Tibial nerve (tissue), 4 donors: ENCODE data around the gene APRT. TPM values are rescaled to one million over a fixed set of nuclear protein-coding genes. Genes with fewer than 3 reads are reported as not detected.

Experiments used
- DNase-seq, 2 donors: peaks; one replicate each; pipeline ENCODE4 v3.0.0-alpha.2; 2019; ENCODE audit warnings: low spot score in 2 of 2
- H3K27ac ChIP-seq, 4 donors: fragments of 200-600 bp; sonication (generic) in 3 of 4; one replicate each; pipeline ENCODE4 v1.5.1; 2017 to 2019; ENCODE audit warnings: mild to moderate bottlenecking in 1 of 4
- H3K27me3 ChIP-seq, 2 donors: fragments of 200-600 bp; sonication (generic) in 1 of 2; one replicate each; pipeline versions ENCODE4 v1.5.1 to v1.6.0; 2017 to 2019
- H3K36me3 ChIP-seq, 3 donors: fragments of 200-600 bp; sonication (generic); one replicate each; pipeline ENCODE4 v1.5.1; 2018 to 2019
- H3K4me1 ChIP-seq, 4 donors: fragments of 200-600 bp; sonication (generic) in 3 of 4; one replicate each; pipeline ENCODE4 v1.5.1; 2017 to 2019
- H3K4me3 ChIP-seq, 4 donors: fragments of 200-600 bp; sonication (generic) in 3 of 4; one replicate each; pipeline ENCODE4 v1.5.1; 2017 to 2019; ENCODE audit warnings: mild to moderate bottlenecking in 1 of 4, moderate library complexity in 1 of 4
- H3K9me3 ChIP-seq, 4 donors: fragments of 200-600 bp; sonication (generic) in 3 of 4; one replicate each; pipeline ENCODE4 v1.5.1; 2017 to 2019
- CTCF ChIP-seq, 5 experiments: fragments of 200-600 bp in 3 of 5; fragments of 450-650 bp in 2 of 5; sonication (generic) in 3 of 5; IDR thresholded peaks; one replicate each; pipeline ENCODE4 v1.5.1; 2016 to 2019; ENCODE audit warnings: antibody characterized with exemption in 5 of 5, mild to moderate bottlenecking in 3 of 5, moderate library complexity in 2 of 5
- EP300 ChIP-seq, 2 donors: sonication (generic); formaldehyde crosslinking; IDR thresholded peaks; one replicate each; pipeline ENCODE4 v1.6.1; 2017; ENCODE audit warnings: antibody characterized with exemption in 2 of 2, mild to moderate bottlenecking in 1 of 2
- POLR2A ChIP-seq, 2 donors: fragments of 450-650 bp; IDR thresholded peaks; one replicate each; pipeline ENCODE4 v1.6.1; 2017; ENCODE audit warnings: antibody characterized with exemption in 2 of 2, mild to moderate bottlenecking in 2 of 2, moderate library complexity in 2 of 2
- WGBS, 2 donors: methylation state at CpG; one replicate each; pipeline ENCODE4 v1.1.5; 2018; 5-methylcytosine and 5-hydroxymethylcytosine counted together
- total RNA-seq, 4 donors: library from RNA; depleted of rRNA; stranded (reverse); fragments of >200 nt; gene quantifications; one replicate each; pipeline ENCODE4 v1.1.0, GENCODE V29; 2016

Gene APRT
- total RNA-seq, 4 donors from 2014 or later: 83.4 to 157 (median 106) TPM

GRCh38 chr16:88787579-88788314 is 24.0 kb downstream of the APRT start:
- H3K27ac ChIP-seq: no peak overlapping the region
- no peak for DNase-seq
- H3K36me3 ChIP-seq: no peaks in the 10 kb centered on the region
- TF ChIP-seq CTCF (IDR thresholded peaks at IDR 0.05) (no peak), POLR2A (IDR thresholded peaks at IDR 0.05) (no peak)
- H3K27me3 ChIP-seq: peaks cover 0 to 10% of the 10 kb centered on the region in 2 donors
- H3K4me3 ChIP-seq: no peak overlapping the region
- no peaks in the 10 kb centered on the region for H3K9me3 ChIP-seq
- peaks cover 0 to 46% (median 25%) of the 10 kb centered on the region in 4 donors for H3K4me1 ChIP-seq
- WGBS, 2 donors: 87 to 88% methylated on average over 11 of the region's 11 CpGs

DNA sequence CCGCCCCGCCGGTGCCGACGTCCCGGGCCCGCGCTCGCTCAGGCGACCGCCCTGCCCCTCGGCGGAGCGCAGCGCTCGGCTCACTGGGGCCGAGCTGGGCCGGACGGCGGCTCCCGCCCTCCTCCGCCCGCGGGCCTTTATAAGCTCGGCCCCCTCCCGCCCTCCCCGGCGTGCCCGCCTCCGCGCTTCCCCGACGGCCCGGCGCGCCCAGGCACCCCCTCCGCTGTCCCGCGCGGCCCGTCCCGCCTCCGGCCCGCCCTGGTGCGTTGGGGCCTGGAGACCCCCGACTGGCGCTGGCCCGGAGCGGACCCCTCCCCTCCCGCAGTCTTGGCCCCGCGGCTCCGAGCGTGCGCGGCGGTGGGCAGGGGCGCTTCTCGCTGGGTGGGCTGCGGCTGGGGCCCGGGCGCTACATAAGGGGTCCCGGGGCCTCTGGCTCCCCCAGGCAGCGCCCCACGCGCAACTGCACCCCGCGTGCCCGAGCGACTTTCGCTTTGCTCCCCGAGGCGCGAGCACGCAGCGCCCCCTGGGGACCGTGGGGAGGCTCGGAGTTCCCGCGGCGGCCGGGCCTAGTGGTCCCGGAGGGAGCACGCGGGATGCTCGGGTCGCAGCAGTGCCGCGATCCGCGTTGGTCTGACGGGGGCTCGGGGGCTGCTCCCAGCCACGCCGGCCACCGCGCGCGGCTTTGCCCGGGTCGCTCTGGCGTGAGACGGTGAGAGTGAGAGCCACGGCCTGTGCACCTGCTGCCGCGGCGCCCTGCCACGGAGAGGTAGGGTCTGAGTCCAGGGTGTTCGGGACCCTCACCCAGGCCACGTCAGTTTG is 26.4 kb downstream of the APRT start, which contains the start of gene PIEZO1:
PIEZO1 (minus strand) TSS at position 115 of the 819 bp plus-strand sequence. CDS start 256 bp downstream, outside the sequence.
- Histone ChIP-seq H3K4me3 (peak within 1 kb of the TSS; percentile 64 to 90 (median 80)), H3K9me3 (no peaks in the 10 kb centered on the region), H3K27ac (peak within 1 kb of the TSS; percentile 81 to 97 (median 95)), H3K27me3 (no peaks in the 10 kb centered on the region), H3K36me3 (no peaks in the 10 kb centered on the region), H3K4me1 (peaks cover 0 to 48% (median 40%) of the 10 kb centered on the region in 4 donors)
- WGBS, 2 donors: 9 to 23% methylated on average over 10 to 39 of the region's 110 CpGs
- TF ChIP-seq CTCF (IDR thresholded peaks at IDR 0.05) (peak; percentile 88 to 99 (median 93)), EP300 (IDR thresholded peaks at IDR 0.05) (peak in 1 of 2 donors; percentile 47), POLR2A (IDR thresholded peaks at IDR 0.05) (peak; percentile 21 to 23)
- peak; percentile 58 to 63 for DNase-seq

DNA sequence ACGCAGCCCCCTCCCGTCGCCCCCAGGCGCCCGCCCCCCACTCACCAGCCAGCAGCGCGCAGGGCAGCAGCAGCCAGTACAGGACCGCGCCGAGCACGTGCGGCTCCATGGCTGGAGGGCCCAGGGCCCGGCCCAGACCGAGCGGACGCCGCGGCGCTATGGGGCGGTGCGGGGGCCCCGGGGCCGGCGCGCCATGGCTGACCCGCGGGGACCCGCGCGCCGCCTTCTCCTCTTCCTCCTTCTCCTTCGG is 26.9 kb downstream of the APRT start:
- WGBS, 2 donors: no CpG with 5 or more reads among the region's 32 CpGs
- peaks cover 0 to 49% (median 43%) of the 10 kb centered on the region in 4 donors for H3K4me1 ChIP-seq
- DNase-seq: no peak

DNA sequence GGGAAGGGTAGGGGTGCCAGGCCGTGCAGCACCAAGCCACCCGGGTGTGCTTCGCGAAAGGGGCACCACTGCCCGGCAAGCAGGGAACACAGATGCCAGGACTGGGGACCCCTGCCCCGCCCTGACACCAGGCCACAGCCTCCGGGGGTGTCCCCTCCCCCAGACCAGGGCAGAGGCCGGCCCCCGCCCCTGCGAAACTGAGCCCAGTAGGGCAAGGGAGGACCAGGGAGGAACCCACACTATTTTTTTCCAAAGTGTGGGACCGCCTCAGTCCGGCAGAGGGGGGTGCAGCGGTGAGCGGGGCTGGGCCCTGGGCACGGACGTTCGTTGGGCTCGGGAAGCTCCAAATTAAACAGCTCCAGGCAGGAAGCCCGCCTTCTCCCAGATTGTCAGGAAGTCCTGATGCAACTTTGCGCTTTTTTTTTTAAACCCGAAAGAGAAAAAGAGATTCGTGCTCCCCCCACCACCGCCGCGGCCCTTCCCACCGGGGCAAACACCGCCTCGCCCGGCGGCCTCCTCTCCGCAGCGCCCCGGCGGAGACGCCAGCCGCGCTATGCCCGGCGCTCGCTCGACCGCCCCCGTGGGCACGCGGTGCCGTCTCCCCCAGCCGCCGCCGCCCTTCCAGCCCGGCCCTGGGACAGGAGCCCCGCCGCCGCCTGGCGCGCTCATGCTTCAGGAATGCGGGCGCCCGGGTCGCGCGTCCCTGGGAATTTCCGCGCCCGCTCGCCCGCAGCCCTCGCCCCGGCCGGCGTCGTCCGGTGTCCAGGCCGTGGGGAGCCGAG is 27.5 kb downstream of the APRT start:
- Histone ChIP-seq H3K27ac (peak overlapping the region; percentile 81 to 97 (median 95)), H3K9me3 (no peaks in the 10 kb centered on the region), H3K4me1 (peaks cover 0 to 54% (median 49%) of the 10 kb centered on the region in 4 donors), H3K27me3 (no peaks in the 10 kb centered on the region), H3K4me3 (peak overlapping the region; percentile 45 to 90 (median 74)), H3K36me3 (no peaks in the 10 kb centered on the region)
- WGBS, 2 donors: 0 to 2% methylated on average over 27 to 46 of the region's 74 CpGs
- peak; percentile 57 to 65 for DNase-seq
- TF ChIP-seq POLR2A (IDR thresholded peaks at IDR 0.05) (no peak), EP300 (IDR thresholded peaks at IDR 0.05) (peak in 1 of 2 donors; percentile 46), CTCF (IDR thresholded peaks at IDR 0.05) (peak; percentile 49 to 69 (median 60))

More for the DNA sequence above, 26.9 kb downstream of the APRT start:
- peak overlapping the region; percentile 45 to 90 (median 74) for H3K4me3 ChIP-seq
- no peaks in the 10 kb centered on the region for H3K36me3 ChIP-seq
- TF ChIP-seq POLR2A (IDR thresholded peaks at IDR 0.05): no peak
- no peak for TF ChIP-seq EP300 (IDR thresholded peaks at IDR 0.05)
- no peak for TF ChIP-seq CTCF (IDR thresholded peaks at IDR 0.05)
- H3K9me3 ChIP-seq: no peaks in the 10 kb centered on the region
- no peaks in the 10 kb centered on the region for H3K27me3 ChIP-seq
- peak overlapping the region; percentile 81 to 97 (median 95) for H3K27ac ChIP-seq
